ENCODE data around the gene EFHB. TPM values are rescaled to one million over a fixed set of nuclear protein-coding genes. Genes with fewer than 3 reads are reported as not detected.
"Not testable (repeated sequence)": the region's sequence is repeated elsewhere in the genome, so short reads cannot be mapped to it uniquely, and the experiment has no call there.

Gene EFHB
- total RNA-seq, 1 donor from 2014 or later = 1.0 TPM

GRCh38 chr3:19901337-19901736 lies 32.7 kb downstream of the EFHB start:
- Mint-ChIP-seq H3K27me3 (ENCODE audit: low read depth) (no peaks in the 10 kb centered on the region), H3K36me3 (no peaks in the 10 kb centered on the region), H3K4me3 (no peak overlapping the region), H3K4me1 (peaks cover 19% of the 10 kb centered on the region), H3K27ac (no peak overlapping the region), H3K9me3 (peaks cover 4% of the 10 kb centered on the region)
- no peak for DNase-seq (ENCODE audit: low spot score in 2 of 2, unreplicated experiment in 2 of 2)
- no peak for TF ChIP-seq CTCF (IDR thresholded peaks at IDR 0.05; ENCODE audit: unreplicated experiment)

- not testable (repeated sequence) for H3K36me3 Mint-ChIP-seq
Measured at GRCh38 chr3:19899833-19900232, 34.2 kb downstream of the EFHB start.

GRCh38 chr3:19899264-19899663 lies 34.8 kb downstream of the EFHB start:
- H3K9me3 Mint-ChIP-seq = no peaks in the 10 kb centered on the region
- no peaks in the 10 kb centered on the region for H3K36me3 Mint-ChIP-seq
- H3K27me3 Mint-ChIP-seq (ENCODE audit: low read depth) = no peaks in the 10 kb centered on the region
- H3K4me1 Mint-ChIP-seq = peaks cover 19% of the 10 kb centered on the region
- H3K27ac Mint-ChIP-seq = no peak overlapping the region
- no peak for TF ChIP-seq CTCF (IDR thresholded peaks at IDR 0.05; ENCODE audit: unreplicated experiment)
- no peak overlapping the region for H3K4me3 Mint-ChIP-seq
- DNase-seq (ENCODE audit: low spot score in 2 of 2, unreplicated experiment in 2 of 2) = no peak

More at GRCh38 chr3:19899833-19900232, 34.2 kb downstream of the EFHB start:
- H3K4me1 Mint-ChIP-seq = peaks cover 19% of the 10 kb centered on the region
- not testable (repeated sequence) for H3K27ac Mint-ChIP-seq; DNase-seq (ENCODE audit: low spot score in 2 of 2, unreplicated experiment in 2 of 2); H3K9me3 Mint-ChIP-seq; H3K4me3 Mint-ChIP-seq; H3K27me3 Mint-ChIP-seq (ENCODE audit: low read depth)

- no peaks in the 10 kb centered on the region for H3K27me3 Mint-ChIP-seq (ENCODE audit: low read depth)
- no peak for DNase-seq (ENCODE audit: low spot score in 2 of 2, unreplicated experiment in 2 of 2)
- H3K4me1 Mint-ChIP-seq = peaks cover 19% of the 10 kb centered on the region
- peak overlapping the region; percentile 57 for H3K27ac Mint-ChIP-seq
- H3K4me3 Mint-ChIP-seq = no peak overlapping the region
- TF ChIP-seq CTCF (IDR thresholded peaks at IDR 0.05; ENCODE audit: unreplicated experiment) = no peak
- H3K9me3 Mint-ChIP-seq = no peaks in the 10 kb centered on the region
- no peaks in the 10 kb centered on the region for H3K36me3 Mint-ChIP-seq
Measured at GRCh38 chr3:19898721-19899120, 35.3 kb downstream of the EFHB start.

GRCh38 chr3:19891740-19892139 lies 42.3 kb downstream of the EFHB start:
- no peak overlapping the region for H3K27ac Mint-ChIP-seq
- TF ChIP-seq CTCF (IDR thresholded peaks at IDR 0.05; ENCODE audit: unreplicated experiment) = no peak
- no peaks in the 10 kb centered on the region for H3K36me3 Mint-ChIP-seq
- H3K4me1 Mint-ChIP-seq = peaks cover 12% of the 10 kb centered on the region
- DNase-seq (ENCODE audit: low spot score in 2 of 2, unreplicated experiment in 2 of 2) = no peak
- H3K27me3 Mint-ChIP-seq (ENCODE audit: low read depth) = no peaks in the 10 kb centered on the region
- H3K9me3 Mint-ChIP-seq = no peaks in the 10 kb centered on the region
- no peak overlapping the region for H3K4me3 Mint-ChIP-seq

- H3K36me3 Mint-ChIP-seq = no peaks in the 10 kb centered on the region
- peak overlapping the region; percentile 76 for H3K27ac Mint-ChIP-seq
- no peak overlapping the region for H3K4me3 Mint-ChIP-seq
- H3K9me3 Mint-ChIP-seq = no peaks in the 10 kb centered on the region
- DNase-seq (ENCODE audit: low spot score in 2 of 2, unreplicated experiment in 2 of 2) = no peak
- H3K27me3 Mint-ChIP-seq (ENCODE audit: low read depth) = no peaks in the 10 kb centered on the region
- peaks cover 12% of the 10 kb centered on the region for H3K4me1 Mint-ChIP-seq
- no peak for TF ChIP-seq CTCF (IDR thresholded peaks at IDR 0.05; ENCODE audit: unreplicated experiment)
Measured at GRCh38 chr3:19888428-19889152, 45.4 kb downstream of the EFHB start.

GRCh38 chr3:19887122-19887521 lies 46.9 kb downstream of the EFHB start:
- not testable (repeated sequence) for DNase-seq (ENCODE audit: low spot score in 2 of 2, unreplicated experiment in 2 of 2); H3K27me3 Mint-ChIP-seq (ENCODE audit: low read depth); H3K4me3 Mint-ChIP-seq; H3K36me3 Mint-ChIP-seq; H3K9me3 Mint-ChIP-seq; H3K27ac Mint-ChIP-seq
- peaks cover 12% of the 10 kb centered on the region for H3K4me1 Mint-ChIP-seq
